ENCODE data around the gene TAS1R3.

GRCh38 chr1:1284221-1285101 is 46.6 kb upstream of the TAS1R3 start:
- TF ChIP-seq, protein P1, sequence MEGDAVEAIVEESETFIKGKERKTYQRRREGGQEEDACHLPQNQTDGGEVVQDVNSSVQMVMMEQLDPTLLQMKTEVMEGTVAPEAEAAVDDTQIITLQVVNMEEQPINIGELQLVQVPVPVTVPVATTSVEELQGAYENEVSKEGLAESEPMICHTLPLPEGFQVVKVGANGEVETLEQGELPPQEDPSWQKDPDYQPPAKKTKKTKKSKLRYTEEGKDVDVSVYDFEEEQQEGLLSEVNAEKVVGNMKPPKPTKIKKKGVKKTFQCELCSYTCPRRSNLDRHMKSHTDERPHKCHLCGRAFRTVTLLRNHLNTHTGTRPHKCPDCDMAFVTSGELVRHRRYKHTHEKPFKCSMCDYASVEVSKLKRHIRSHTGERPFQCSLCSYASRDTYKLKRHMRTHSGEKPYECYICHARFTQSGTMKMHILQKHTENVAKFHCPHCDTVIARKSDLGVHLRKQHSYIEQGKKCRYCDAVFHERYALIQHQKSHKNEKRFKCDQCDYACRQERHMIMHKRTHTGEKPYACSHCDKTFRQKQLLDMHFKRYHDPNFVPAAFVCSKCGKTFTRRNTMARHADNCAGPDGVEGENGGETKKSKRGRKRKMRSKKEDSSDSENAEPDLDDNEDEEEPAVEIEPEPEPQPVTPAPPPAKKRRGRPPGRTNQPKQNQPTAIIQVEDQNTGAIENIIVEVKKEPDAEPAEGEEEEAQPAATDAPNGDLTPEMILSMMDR (IDR thresholded peaks at IDR 0.05; ENCODE audit: insufficient read depth, low read length, poor library complexity, severe bottlenecking) = no peak
- no peak for TF ChIP-seq EZH2phosphoT487 (conservative IDR thresholded peaks at IDR 0.05; ENCODE audit: low read length)

Measured in SU-DHL-6 (cell line).